22Rv1 (cell line): ENCODE data around the gene KAZN.

Experiments
- CTCF ChIP-seq: fragments of 450-650 bp; IDR thresholded peaks from 2 replicates; pipeline ENCODE4 v1.5.1; 2017; ENCODE audit warnings: mild to moderate bottlenecking
- ZFX ChIP-seq: fragments of 450-650 bp; IDR thresholded peaks from 2 replicates; pipeline ENCODE4 v1.6.1; 2017; ENCODE audit warnings: antibody characterized with exemption, borderline replicate concordance

GRCh38 chr1:14759843-14760242 lies 161.4 kb downstream of the KAZN start:
- no peak for TF ChIP-seq CTCF
- TF ChIP-seq ZFX = no peak
